Muscle of leg (tissue), 11 donors: ENCODE data around the gene CSNK1D. TPM values are rescaled to one million over a fixed set of nuclear protein-coding genes. Genes with fewer than 3 reads are reported as not detected.

Experiments used
- DNase-seq: peaks from one replicate; pipeline ENCODE4 v3.0.0; 2013
- H3K27ac ChIP-seq: one replicate; pipeline ENCODE4 v1.5.1; 2013; ENCODE audit warnings: mild to moderate bottlenecking, low read length, control low read depth
- H3K27me3 ChIP-seq: one replicate; pipeline ENCODE4 v1.6.1; 2013; ENCODE audit warnings: low read length; ENCODE audit not compliant: control insufficient read depth, insufficient read depth
- H3K36me3 ChIP-seq: one replicate; pipeline ENCODE4 v1.6.1; 2013; ENCODE audit warnings: low read length; ENCODE audit not compliant: control insufficient read depth, insufficient read depth
- H3K4me1 ChIP-seq: one replicate; pipeline ENCODE4 v1.6.1; 2013; ENCODE audit warnings: low read length; ENCODE audit not compliant: control insufficient read depth, insufficient read depth
- H3K4me3 ChIP-seq: one replicate; pipeline ENCODE4 v1.5.1; 2013; ENCODE audit warnings: low read length, control low read depth
- H3K9me3 ChIP-seq: replicated peaks from 2 replicates; pipeline ENCODE4 v1.6.1; 2013; ENCODE audit warnings: low read depth, low read length; ENCODE audit not compliant: control insufficient read depth
- WGBS: methylation state at CpG from one replicate; pipeline ENCODE4 v1.1.5; 2013; ENCODE audit warnings: missing lambda C conversion rate; ENCODE audit not compliant: insufficient coverage; 5-methylcytosine and 5-hydroxymethylcytosine counted together
- polyA plus RNA-seq, 8 donors: library from polyadenylated mRNA; unstranded; fragments of 120-200 nt; gene quantifications; one replicate each; pipeline versions ENCODE4 v1.2.1 to v1.2.3, GENCODE V29; 2013; ENCODE audit warnings: inconsistent platforms in 1 of 8, low replicate concordance in 1 of 8; ENCODE audit not compliant: insufficient read length in 8 of 8, insufficient read depth in 1 of 8
- total RNA-seq: library from RNA; stranded (reverse); fragments of 120-200 nt; gene quantifications from one replicate; pipeline ENCODE4 v1.2.4, GENCODE V29; 2013

CSNK1D gene
- total and polyA plus RNA-seq, 9 donors = 15.0 to 82.2 (median 71.8) TPM

GRCh38 chr17:82292251-82293154 is 19.0 kb upstream of the CSNK1D start:
- peaks cover 26% of the 10 kb centered on the region for H3K4me1 ChIP-seq
- no peaks in the 10 kb centered on the region for H3K9me3 ChIP-seq
- H3K27me3 ChIP-seq = peaks cover 7% of the 10 kb centered on the region
- peak overlapping the region; percentile 84 for H3K4me3 ChIP-seq
- H3K36me3 ChIP-seq = no peaks in the 10 kb centered on the region
- DNase-seq = peak; percentile 99
- H3K27ac ChIP-seq = peak overlapping the region; percentile 98
- WGBS = 3% methylated on average over 82 of the region's 86 CpGs

GRCh38 chr17:82291582-82292250 is 18.2 kb upstream of the CSNK1D start:
- DNase-seq = no peak
- H3K27ac ChIP-seq = peak overlapping the region; percentile 98
- 83% methylated on average over 13 of the region's 19 CpGs for WGBS

GRCh38 chr17:82287868-82288801 is 14.6 kb upstream of the CSNK1D start:
- Histone ChIP-seq H3K27ac (no peak overlapping the region), H3K36me3 (no peaks in the 10 kb centered on the region), H3K9me3 (no peaks in the 10 kb centered on the region), H3K4me3 (no peak overlapping the region), H3K27me3 (no peaks in the 10 kb centered on the region), H3K4me1 (peaks cover 17% of the 10 kb centered on the region)
- DNase-seq = peak; percentile 36
- 74% methylated on average over 12 of the region's 19 CpGs for WGBS

More at GRCh38 chr17:82291582-82292250, 18.2 kb upstream of the CSNK1D start:
- Histone ChIP-seq H3K4me3 (peak overlapping the region; percentile 84), H3K36me3 (no peaks in the 10 kb centered on the region), H3K27me3 (peaks cover 4% of the 10 kb centered on the region), H3K4me1 (peaks cover 21% of the 10 kb centered on the region), H3K9me3 (no peaks in the 10 kb centered on the region)

GRCh38 chr17:82287013-82287867 is 13.7 kb upstream of the CSNK1D start:
- WGBS = 92% methylated on average over 3 of the region's 9 CpGs
- Histone ChIP-seq H3K27ac (no peak overlapping the region), H3K4me1 (peaks cover 15% of the 10 kb centered on the region), H3K36me3 (no peaks in the 10 kb centered on the region), H3K4me3 (no peak overlapping the region), H3K27me3 (no peaks in the 10 kb centered on the region), H3K9me3 (no peaks in the 10 kb centered on the region)
- no peak for DNase-seq

- no peaks in the 10 kb centered on the region for H3K36me3 ChIP-seq
- H3K27ac ChIP-seq = no peak overlapping the region
- WGBS = 88% methylated on average over 1 of the region's 8 CpGs
- peaks cover 7% of the 10 kb centered on the region for H3K4me1 ChIP-seq
- no peaks in the 10 kb centered on the region for H3K27me3 ChIP-seq
- H3K9me3 ChIP-seq = no peaks in the 10 kb centered on the region
- H3K4me3 ChIP-seq = no peak overlapping the region
- DNase-seq = no peak
Observed at GRCh38 chr17:82285141-82285540, 11.6 kb upstream of the CSNK1D start.

GRCh38 chr17:82283208-82283749 is 9.8 kb upstream of the CSNK1D start:
- Histone ChIP-seq H3K36me3 (no peaks in the 10 kb centered on the region), H3K9me3 (no peaks in the 10 kb centered on the region), H3K27me3 (no peaks in the 10 kb centered on the region), H3K4me1 (peaks cover 9% of the 10 kb centered on the region), H3K4me3 (no peak overlapping the region), H3K27ac (no peak overlapping the region)
- 50% methylated on average over 11 of the region's 13 CpGs for WGBS
- no peak for DNase-seq

- H3K4me1 ChIP-seq = peaks cover 9% of the 10 kb centered on the region
- WGBS = 83% methylated on average over 21 of the region's 25 CpGs
Observed at GRCh38 chr17:82282239-82283207, 9.0 kb upstream of the CSNK1D start.

GRCh38 chr17:82281502-82282238 is 8.2 kb upstream of the CSNK1D start:
- 83% methylated on average over 12 of the region's 22 CpGs for WGBS
- no peaks in the 10 kb centered on the region for H3K27me3 ChIP-seq

More at GRCh38 chr17:82282239-82283207, 9.0 kb upstream of the CSNK1D start:
- no peak for DNase-seq
- H3K9me3 ChIP-seq = no peaks in the 10 kb centered on the region
- H3K27ac ChIP-seq = no peak overlapping the region
- H3K4me3 ChIP-seq = no peak overlapping the region
- H3K36me3 ChIP-seq = no peaks in the 10 kb centered on the region
- no peaks in the 10 kb centered on the region for H3K27me3 ChIP-seq

More at GRCh38 chr17:82281502-82282238, 8.2 kb upstream of the CSNK1D start:
- no peak overlapping the region for H3K27ac ChIP-seq
- no peak for DNase-seq
- peaks cover 9% of the 10 kb centered on the region for H3K4me1 ChIP-seq
- no peaks in the 10 kb centered on the region for H3K9me3 ChIP-seq
- H3K36me3 ChIP-seq = no peaks in the 10 kb centered on the region
- no peak overlapping the region for H3K4me3 ChIP-seq
